ENCODE data around the gene AIFM2.
A peak's percentile ranks its signal among the peaks of the same experiment; 100 is the strongest.
"Not testable (repeated sequence)": the region's sequence is repeated elsewhere in the genome, so short reads cannot be mapped to it uniquely, and the experiment has no call there.

The AIFM2 gene

GRCh38 chr10:70121281-70121949 lies 11.2 kb downstream of the AIFM2 start:
- no peak for DNase-seq

DNA sequence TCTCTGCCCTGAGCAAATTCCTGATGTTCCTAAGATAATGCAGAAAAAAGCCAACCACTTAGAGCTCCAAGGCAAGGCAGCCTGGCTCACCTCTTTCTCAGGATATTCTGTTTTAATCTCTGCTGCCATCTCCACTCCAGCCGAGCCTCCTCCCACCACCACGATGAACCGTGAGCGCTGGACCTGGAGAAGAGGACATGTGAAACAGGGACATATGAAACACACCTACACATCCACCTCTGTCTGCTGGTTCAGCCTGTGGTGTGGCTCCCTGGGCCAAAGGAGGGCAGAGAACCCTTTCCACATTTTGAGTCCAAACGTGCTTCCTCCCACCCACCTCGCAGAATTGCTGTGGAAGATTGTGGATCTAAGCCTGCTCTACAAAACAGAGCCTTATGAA lies 12.2 kb downstream of the AIFM2 start:
- DNase-seq: no peak

DNA sequence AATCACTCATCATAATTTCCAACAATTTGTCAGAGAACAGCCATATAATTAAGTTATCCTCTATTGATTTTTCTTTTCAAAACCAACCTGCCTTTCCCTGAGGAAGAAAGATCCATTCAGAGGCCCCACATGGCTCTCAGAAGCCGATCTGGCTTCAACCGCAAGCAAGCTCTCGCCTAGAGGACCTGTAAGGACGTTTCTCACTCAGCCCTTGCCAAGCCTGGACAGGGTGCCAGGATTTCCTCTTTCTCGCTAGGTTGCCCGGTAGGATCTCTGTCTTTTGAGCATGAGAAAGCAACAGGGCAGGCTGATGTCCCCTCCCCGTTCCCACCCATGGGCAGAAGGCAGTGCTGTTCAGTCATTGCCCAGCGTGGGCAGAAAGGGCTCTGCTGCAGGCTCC lies 13.0 kb downstream of the AIFM2 start:
- no peak for DNase-seq

GRCh38 chr10:70119197-70119596 lies 13.4 kb downstream of the AIFM2 start:
- DNase-seq: no peak

- DNase-seq: no peak
Measured at GRCh38 chr10:70118196-70118595, 14.4 kb downstream of the AIFM2 start.

- DNase-seq: no peak
Measured at GRCh38 chr10:70117646-70118045, 15.0 kb downstream of the AIFM2 start.

DNA sequence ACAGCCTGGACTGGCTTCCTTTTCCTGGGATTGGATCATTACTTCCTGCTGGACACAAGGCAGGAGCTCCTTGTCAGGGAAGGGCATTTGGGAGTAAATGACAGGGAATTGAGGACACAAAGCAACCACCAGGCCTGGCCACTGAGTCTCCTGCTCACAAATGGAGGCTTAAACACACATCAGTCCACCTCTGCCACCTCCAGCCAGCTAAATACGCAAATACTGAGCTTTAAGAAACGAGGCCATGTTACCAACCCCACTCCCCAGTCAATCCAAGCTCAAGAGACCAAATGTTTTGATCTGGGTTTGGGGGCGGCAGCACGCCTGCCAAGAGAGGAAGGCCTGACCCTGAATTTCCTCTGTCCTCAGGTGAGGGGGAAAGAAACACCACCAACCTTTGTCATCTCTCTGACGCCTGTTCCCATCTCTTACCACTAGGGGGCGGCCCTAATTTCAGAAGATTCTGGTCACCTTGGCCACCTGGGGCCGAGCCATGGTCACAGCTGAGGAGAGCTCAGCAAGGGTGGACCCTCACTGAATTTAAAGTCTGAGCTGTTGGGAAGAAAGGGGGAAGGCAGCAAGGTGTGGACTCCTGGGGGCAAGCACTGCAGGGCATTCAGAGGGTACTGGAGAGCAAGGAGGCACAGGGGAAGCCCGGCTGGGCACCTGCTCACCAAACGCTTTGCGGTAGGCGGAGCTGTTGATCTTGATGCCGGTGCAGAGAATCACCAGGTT lies 16.5 kb downstream of the AIFM2 start:
- DNase-seq: no peak

DNA sequence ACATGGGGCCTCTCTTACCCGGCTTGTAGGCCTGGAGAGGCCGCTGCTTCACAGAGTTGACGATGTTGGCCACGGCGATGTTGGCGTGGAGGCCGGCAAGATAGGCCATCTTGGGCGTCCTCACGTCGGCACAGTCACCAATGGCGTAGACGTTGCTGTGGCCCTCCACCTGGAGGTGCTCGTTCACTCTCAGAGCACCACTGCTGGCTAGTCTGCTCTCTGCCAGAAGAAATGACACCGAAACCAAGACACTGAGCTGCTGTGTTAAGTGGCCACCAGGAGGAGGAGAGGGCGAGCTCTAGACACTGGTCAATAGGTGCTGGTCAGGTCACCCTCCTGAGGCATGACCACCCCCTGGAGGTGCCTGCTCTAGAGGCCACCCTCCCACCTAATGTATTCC lies 17.7 kb downstream of the AIFM2 start:
- no peak for DNase-seq

- no peak for DNase-seq
Measured at GRCh38 chr10:70112071-70112470, 20.6 kb downstream of the AIFM2 start.

DNA sequence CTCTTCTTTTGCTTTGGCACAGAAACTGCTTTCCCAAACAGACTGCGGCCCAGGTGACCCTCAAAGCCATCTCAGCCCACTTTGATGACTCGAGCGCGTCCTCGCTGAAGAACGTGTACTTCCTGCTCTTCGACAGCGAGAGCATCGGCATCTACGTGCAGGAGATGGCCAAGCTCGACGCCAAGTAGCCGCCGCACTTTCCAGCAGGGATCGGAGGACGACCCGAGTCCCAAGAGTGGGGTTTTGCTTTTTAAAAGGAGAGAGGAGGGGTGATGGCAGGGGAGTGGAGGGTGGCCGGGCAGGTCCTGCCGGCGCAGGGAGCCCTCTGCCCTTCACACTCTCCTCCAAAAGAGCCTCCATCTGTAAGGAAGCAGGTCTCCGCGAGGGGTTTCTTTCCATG lies 21.1 kb downstream of the AIFM2 start:
- DNase-seq: no peak

DNA sequence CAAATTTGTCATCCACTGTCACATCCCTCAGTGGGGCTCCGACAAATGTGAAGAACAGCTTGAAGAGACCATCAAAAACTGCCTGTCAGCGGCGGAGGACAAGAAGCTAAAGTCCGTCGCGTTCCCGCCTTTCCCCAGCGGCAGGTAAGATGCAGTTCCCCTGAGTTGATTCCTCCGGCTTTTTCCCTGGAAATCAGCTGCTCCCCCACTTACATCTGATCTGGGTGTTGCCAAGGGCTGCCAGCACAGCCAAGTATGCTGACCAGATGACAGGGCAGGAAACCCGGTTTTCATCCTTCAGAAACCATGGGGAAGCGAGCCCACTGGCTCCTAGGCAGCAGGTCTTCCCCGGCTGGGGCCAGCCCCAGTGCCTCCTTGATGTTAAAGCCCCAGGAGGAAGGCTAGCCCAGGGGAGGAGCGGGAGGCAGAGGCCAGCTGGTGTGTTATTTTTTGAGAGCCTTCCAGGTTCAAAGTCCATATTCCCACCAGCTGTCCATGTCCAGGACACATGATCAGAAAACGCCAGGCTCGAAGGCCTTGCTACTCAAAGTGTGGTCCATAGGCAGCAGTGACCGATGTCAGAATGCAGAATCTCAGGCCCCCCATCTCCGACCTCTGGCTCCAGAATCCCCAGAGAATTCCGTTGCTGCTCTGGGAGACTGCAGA lies 23.4 kb downstream of the AIFM2 start:
- DNase-seq: no peak

GRCh38 chr10:70106958-70107791 lies 25.4 kb downstream of the AIFM2 start:
- DNase-seq: no peak

GRCh38 chr10:70101668-70102067 lies 31.0 kb downstream of the AIFM2 start:
- no peak for DNase-seq

DNA sequence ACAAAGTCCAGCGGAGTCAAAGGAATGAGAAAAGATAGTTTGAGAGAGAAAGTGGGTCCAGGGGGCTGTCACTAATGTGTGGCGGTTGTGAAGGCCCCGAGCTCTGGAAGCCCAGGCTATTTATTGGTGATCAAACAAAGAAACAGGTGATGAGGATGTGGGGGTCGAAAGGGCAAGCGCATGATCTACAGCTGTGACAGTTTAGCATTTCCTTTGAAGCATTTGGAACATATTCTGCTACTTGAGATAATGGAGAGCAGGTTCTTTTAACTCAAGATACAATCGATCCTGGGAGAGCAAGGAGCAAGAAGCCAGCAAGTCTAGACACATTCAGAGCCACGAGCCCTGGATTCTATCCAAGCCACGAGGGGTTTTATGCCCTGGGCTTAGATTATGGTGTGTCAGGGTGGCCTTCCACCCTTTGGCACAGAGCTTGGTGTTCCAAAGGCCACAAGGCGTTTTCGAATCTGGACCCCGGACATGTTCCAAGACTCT lies 31.5 kb downstream of the AIFM2 start:
- not testable (repeated sequence) for DNase-seq

DNA sequence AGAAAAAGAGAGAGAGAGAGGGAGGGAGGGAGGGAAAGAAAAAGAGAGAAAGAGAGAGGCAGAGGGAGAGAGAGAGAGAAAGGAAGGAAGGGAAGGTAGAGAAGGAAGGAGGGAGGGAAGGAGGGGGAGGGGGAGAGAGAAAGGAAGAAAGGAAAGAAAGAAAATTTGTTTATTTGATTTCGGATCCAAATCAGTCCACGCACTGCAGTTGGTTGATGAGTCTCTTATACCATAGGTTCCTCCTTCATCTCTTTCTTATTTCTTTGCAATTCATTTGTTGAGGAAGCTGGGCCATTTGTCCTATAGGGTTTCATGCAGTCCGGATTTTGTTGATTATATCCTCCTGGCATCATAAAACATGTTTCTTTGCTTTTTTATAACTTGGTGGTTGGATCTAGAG lies 34.4 kb downstream of the AIFM2 start:
- no peak for DNase-seq

DNA sequence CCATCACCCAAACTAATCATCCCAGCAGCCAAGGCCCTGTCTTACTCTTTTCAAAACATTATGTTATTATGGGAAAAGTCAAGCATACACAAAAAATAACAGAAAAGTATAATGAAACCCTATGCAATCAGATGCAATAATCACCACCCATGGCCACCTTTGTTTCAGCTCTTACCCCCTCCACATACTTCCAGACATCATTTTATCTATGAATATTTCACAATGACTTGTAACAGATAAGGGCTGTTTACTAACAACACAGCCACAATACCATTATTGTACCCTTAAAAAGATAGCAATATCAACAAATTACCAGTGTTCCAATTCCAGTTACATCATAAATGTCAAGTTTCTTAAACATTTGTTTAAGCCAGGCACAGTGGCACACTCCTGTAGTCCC lies 35.2 kb downstream of the AIFM2 start:
- no peak for DNase-seq

DNA sequence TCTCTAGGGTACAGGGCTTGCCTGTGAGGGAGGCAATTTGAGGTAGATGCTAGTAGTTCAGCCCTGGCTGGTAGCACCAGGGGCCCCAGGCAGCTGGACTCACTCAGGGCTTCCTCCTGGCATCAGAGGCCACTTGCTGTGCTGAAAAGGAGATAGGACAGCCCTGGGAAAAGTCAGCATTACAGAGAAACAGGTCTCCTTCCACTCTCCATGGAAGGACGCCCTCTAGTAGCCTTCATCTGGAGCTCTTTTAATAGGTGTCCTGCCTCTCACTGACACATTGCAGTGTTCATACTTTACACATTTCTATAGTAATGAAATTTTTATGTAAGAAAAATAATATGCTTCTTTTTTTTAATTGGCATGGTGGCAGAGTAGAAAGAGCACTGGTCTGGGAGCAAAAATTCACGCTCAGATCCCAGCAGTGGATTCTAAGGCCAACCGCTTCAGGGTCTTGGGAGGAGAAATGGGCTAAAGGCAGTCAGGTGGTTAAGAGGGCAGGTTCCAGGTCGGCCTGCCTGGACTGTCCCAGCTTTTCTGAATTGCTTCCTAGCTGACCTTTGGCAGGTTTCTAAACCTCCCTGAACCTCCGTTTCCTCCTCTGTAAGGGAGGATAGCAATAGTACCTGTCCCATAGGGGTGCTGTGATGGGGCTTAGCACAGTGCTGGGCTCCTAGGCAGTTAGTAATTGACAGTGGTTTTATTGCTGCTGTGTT lies 35.8 kb downstream of the AIFM2 start:
- no peak for DNase-seq

- DNase-seq: no peak
Measured at GRCh38 chr10:70096016-70096704, 36.5 kb downstream of the AIFM2 start.

GRCh38 chr10:70094250-70094649 lies 38.4 kb downstream of the AIFM2 start:
- DNase-seq: peak; percentile 37

- no peak for DNase-seq
Measured at GRCh38 chr10:70093335-70093944, 39.2 kb downstream of the AIFM2 start.

DNA sequence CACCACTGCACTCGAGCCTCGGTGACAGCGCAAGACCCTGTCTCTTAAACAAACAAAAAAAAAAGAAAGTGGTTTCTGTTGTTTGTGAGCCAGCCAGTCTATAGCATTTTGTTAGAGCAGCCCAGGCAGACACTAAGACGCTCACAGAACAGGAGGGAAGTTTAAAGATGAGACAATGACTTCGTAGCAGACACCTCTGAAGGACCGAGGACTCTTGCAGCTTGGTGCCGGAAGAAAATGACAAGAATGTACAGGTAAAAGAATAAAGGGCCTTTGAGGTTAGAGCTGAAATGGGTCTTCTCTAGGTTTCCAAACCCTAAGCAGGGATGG lies 40.3 kb downstream of the AIFM2 start:
- no peak for DNase-seq

DNA sequence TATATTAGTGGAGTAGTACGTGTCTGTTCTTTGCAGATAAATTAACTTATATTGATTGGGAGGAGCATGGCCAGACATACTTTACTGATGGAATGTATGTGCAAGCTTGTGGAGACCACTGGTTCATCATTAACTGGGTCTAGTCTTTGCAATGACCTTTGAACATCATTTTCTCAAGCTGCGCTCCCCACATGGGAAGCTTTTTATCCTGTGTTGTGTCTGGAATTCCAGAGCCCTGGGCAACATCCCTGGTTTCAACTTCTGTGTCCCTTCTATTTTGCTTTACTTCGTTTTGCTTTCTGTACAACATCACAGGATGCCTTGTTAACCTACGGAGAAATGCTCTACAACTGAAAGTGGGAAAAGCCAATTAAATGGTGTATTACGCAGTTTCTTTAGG lies 41.7 kb downstream of the AIFM2 start:
- no peak for DNase-seq
